Activated CD4-positive, alpha-beta T cell treated with anti-CD3 and anti-CD28 coated beads for 1 hour (primary cell): ENCODE data around the gene PIRT.
"Not testable (repeated sequence)": the region's sequence is repeated elsewhere in the genome, so short reads cannot be mapped to it uniquely, and the experiment has no call there.

Experiments used
- DNase-seq: peaks from one replicate; pipeline ENCODE4 v3.0.0-alpha.2; 2020

PIRT gene

DNA sequence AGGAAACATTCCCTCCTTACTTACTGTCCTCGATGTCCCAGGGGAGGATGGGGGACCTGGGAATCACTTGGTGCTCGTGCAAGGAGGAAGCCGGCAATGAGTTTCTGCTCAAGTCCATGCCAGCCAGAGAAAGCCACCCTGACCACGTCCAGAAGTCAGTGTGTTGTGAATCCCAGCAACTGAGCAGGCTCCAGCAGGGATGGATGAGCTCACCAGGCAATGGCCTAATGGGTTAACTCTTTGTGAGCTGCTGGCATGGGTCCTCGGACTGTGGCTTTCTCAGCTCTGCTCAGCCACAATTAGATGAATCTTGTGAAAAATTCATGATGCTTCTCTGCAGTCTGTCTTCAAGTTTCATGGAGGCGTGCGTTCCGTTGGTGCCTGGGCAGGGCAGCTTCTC lies at the start of gene PIRT:
Gene PIRT (minus strand): TSS at position 167 of the 400 bp plus-strand sequence. CDS start 12,442 bp downstream, outside the sequence.
- DNase-seq = no peak

DNA sequence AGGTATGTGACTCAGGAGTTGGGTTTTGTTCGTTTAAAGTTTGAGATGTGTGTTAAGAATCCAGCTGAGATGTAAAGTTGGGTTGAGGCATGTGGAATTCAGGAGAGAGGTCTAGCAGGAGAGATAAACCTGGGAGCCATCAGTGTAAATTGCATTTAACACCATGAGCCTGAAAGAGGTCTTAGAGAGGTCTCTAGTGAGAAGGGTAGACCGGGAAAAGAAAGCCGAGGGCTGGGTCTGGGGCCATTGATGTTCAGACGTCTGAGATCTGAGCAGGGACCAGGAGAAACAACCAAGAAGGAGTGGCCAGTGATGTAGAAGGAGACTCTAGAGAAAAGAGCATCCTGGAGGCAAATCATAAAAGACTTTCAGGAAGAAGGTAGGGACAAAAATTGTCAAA lies 44.1 kb upstream of the PIRT start:
- no peak for DNase-seq

DNA sequence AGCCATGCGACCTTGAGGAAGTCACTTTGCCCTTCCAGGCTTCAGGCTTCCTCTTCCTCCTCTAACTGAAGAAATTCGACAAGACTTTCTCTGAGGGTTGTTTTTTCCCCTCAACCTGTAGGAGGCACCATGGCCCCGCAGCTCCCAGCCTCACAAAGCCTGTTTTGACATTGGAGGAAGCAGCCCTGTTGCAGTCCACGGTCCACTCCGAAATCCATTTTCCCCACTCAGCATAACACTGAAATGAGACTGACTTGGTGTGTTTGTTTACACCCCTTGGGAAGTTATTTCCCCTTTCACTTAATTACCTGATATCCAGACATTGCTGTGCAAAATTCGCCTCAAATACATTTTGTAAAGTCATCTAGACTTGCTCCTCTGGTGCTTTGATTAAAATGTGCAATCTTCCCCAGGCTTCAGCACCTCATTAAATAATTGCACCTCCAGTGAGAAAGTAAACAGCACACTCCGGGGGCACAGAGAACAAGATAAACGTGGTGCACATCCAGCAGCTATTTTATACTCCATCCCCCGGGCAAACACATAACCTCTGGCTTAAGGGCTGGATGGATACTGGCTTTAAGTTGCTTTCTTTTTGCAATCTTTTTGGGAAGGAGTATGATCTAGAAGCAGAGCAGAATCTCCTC lies 41.4 kb upstream of the PIRT start:
- DNase-seq = no peak

DNA sequence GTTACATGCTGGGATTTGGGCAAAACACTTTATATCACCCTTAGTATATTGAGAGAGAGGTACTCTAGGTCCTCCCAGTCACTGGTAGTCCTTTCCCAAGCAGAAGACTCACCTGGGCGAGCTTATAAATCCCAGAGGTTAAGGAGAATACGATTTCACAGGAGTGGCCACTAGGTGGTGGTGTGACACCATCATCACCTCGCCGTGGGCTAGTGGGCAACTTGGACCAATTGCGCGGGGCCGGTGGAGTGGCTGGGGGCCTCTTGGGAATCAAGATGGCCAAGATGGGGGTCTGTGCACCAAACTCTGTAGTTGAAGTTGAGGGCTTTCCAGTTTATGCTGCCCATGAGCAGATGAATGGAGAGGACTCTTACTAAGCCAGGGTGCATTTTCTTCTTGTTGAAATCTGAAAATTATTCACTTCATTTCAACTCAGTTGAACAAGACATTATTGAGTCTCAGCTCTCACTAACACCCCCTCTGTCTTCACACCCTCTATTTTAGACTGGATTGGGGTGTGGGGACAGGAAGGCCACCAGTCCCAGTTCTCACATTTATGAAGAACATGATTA lies 38.2 kb upstream of the PIRT start:
- DNase-seq = no peak

- DNase-seq = no peak
Observed at GRCh38 chr17:10875430-10875851, 37.6 kb upstream of the PIRT start.

GRCh38 chr17:10871914-10872313 lies 34.0 kb upstream of the PIRT start:
- no peak for DNase-seq

GRCh38 chr17:10870336-10871050 lies 32.6 kb upstream of the PIRT start:
- no peak for DNase-seq

DNA sequence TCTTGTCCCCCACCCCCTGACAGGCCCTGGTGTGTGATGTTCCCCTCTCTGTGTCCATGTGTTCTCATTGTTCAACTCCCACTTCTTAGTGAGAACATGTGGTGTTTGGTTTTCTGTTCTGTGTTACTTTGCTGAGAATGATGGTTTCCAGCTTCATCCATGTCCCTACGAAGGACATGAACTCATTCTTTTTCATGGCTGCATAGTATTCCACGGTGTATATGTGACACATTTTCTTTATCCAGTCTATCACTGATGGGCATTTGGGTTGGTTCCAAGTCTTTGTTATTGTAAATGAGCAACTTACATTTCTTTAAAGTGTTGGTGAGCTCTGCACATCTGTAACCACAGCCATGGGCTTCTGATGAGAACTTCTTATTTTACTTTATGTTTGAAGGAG lies 30.9 kb upstream of the PIRT start:
- not testable (repeated sequence) for DNase-seq

DNA sequence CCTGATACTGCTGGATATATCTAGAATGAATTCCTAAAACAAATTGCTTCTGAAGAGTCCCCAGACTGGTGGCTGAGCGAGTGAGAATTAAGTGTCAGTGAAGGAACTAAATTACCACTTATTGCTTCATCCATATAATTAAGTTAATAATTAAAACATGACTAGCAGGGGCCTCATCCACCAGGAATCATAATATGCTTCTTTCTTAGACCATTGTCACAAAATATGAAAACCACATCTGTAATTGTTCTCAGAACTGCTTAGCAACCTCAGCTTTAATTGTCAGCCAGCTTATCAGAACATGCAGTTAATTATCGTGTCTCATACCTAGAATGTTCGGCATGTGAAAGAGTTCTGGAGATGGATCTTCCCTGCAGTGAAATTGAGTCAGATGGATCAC lies 21.2 kb upstream of the PIRT start:
- DNase-seq = no peak

GRCh38 chr17:10857976-10858375 lies 20.1 kb upstream of the PIRT start:
- no peak for DNase-seq

DNA sequence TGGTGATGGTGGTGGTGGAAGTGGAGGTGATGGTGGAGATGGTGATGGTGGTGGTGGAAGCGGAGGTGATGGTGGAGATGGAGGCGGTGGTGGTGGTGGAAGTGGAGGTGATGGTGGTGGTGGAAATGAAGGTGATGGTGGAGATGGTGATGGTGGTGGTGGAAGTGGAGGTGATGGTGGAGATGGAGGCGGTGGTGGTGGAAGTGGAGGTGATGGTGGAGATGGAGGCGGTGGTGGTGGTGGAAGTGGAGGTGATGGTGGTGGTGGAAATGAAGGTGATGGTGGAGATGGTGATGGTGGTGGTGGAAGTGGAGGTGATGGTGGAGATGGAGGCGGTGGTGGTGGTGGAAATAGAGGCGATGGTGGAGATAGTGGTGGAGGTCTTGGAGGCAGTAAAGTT lies 8.7 kb upstream of the PIRT start:
- DNase-seq = not testable (repeated sequence)

DNA sequence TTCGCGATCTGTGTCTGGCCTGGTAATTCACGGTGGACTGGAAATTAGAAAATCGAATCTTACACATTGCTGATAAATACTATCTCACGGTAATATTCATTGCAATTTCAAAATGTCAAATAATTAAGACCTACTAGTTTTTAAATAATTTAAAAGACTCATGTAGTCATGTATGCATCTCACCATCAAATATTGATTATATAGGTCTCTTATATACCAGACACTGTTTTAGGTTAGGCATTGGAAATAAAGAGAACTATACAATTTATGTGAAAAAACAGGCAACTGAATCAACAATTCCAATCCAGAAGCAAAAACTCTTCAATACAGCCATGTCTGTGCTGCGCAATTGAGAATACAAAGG lies 7.5 kb upstream of the PIRT start:
- DNase-seq = no peak

GRCh38 chr17:10844621-10845387 lies 6.9 kb upstream of the PIRT start:
- peak; percentile 59 for DNase-seq

DNA sequence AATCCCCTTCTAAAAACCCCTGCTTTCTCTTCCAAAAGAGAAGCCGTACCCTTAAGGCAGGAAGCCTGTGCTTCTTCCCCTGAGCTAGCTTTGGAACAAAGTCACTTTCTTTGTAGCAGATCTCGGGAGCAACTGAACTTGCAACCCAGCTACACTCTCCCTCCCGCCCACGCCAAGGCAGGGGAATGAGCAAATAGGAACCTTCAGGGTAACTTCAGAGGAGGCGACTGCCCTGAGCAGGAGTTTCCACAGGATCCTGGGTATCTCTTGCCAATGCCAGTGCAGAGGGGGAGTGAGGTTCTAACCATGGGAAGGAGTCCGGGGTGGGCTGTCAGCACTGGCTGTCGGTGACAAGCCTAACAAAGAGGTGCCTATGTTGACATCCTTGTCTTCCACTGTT lies 5.9 kb upstream of the PIRT start:
- no peak for DNase-seq

DNA sequence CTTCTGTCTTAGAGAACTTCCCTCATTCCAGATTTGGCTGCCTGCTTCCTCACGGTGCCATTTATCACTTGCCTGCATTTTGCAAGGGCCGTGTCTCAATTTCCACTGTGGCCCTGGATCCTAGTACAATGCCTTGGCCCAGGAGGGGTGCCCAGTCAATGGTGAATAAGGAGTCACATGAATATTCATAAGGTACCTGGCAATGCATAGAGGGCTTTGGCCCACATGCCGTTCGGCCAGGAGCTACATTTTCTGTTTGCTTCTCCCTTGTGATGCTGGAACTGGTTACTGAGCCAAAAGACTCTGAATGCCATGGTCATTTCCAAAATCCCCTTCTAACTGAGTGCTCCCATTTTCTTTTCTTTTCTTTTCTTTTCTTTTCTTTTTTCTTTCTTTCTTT lies 4.8 kb upstream of the PIRT start:
- no peak for DNase-seq

- no peak for DNase-seq
Observed at GRCh38 chr17:10838682-10839081, 795 bp upstream of the PIRT start.

- no peak for DNase-seq
Observed at GRCh38 chr17:10836966-10837590, 809 bp downstream of the PIRT start.

DNA sequence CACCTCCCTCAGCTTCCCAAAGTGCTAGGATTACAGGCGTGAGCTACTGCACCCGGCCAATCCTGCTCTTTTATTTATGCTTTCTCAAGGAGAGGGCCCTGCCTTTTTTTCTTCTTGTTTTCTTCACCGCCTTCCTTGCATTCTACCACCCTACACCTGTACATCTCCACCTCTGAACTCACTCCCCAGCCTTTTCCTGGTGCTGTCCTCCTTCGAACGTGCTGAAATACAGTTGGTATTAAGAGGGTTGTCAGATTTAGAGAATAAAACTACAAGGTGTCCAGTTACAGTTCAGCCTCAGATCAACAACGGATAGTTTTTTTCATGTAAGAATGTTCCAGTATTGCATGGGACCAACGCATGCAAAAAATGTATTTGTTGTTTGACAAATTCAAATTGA lies 1.7 kb downstream of the PIRT start:
- no peak for DNase-seq

DNA sequence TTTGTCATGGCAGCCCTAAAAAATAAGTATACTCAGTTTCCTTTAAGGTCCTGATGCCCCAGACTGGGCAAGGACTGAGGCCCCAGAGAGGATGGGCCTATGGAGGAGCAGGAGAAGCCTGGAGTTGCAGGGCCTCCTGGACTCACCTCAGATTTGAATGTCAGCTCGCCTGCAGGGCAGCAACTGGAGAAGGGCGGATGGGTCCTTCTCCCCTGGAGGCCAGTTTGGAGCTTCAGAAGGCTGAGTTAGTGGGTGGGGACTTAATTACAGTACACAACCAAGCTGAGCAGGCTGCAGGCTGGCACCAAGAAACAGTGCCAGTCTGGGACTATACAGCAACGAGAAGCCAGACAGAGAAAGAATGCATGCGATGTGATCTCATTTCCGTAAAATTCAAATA lies 6.2 kb downstream of the PIRT start:
- no peak for DNase-seq

DNA sequence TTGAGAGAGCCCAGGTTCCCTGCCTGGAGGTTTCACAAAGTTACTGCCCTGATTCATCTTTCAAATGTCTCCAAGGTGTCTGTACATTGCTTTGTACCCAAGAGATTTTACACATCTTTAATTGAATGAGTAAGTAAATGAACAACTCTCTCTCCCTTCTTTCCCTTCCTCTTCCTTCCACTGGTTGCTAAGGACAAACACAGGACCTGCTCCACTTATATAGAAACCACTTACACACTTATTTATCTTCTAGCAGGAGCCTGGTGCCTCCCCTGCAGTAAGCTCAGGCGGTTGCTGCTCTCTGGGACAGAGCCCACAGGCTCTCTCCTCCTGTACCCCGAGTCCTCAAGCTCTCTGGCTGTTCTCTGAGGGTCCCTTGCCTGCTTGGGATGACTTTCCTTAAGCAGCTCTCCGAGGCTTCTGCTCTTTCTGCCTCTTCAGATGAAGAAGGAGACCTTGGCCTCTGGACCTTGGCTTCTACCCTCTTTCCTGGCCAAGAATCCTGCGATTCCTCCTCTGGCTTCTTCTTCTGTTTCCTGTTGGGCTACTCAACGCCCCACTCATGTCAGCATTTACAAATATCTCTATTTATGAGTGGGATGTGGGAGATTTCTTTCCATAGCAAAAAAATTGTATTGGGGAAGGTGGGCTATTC lies 9.9 kb downstream of the PIRT start:
- DNase-seq = no peak

DNA sequence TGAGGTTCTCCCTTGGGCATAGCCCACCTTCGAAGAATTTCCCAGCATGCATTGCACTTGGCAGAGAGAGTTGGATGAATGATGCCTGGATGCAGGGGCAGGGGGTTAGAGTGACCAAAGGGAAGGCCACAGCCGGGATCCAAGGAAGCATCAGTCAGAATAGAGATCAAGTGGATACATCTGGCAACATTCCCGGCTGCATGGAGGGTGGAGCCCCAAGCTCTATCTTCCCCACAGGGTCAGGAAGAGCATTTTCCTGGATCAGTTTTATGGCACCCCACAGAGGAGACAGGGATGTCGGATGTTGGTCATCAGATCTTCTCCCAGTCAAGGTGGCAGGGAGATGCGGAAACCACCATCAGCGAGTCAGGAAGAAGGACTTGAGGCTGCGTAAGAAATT lies 13.0 kb downstream of the PIRT start:
- DNase-seq = no peak

DNA sequence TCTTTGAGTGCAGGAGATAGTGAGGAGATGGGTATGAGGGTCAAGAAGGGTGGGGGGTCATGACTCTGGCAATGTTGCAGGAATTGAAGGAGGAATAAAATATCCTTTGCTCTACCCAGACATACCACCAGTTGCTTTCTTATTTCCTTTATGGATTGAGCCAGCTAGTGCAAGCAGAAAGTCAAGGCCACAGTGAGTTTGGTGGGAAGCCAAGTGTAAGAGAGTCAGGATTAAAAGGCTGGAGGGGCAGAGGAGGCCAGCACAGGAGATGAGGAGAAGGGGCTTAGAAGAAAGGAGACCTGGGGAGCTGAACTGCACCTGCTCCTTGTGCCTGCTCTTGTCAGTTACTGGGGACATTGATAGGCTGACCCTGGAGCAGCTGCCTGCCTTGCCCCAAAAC lies 16.1 kb downstream of the PIRT start:
- DNase-seq = no peak

GRCh38 chr17:10821054-10821453 lies 16.8 kb downstream of the PIRT start:
- no peak for DNase-seq
